Spleen (tissue), 11 donors: Measurements from ENCODE around the gene PROX1. TPM values are rescaled to one million over a fixed set of nuclear protein-coding genes. Genes with fewer than 3 reads are reported as not detected.

ENCODE experiments used
- DNase-seq: peaks from one replicate; pipeline ENCODE4 v3.0.0-alpha.2; 2020
- H3K27ac ChIP-seq, 8 donors: fragments of 200-600 bp; sonication (generic) in 7 of 8; 1 replicate in 4 of 8; 2 replicates in 4 of 8; pipeline versions ENCODE4 v1.5.0 to v1.8.0; 2016 to 2021; ENCODE audit warnings: inconsistent platforms in 4 of 8, mild to moderate bottlenecking in 4 of 8, moderate library complexity in 1 of 8
- H3K27me3 ChIP-seq, 7 donors: fragments of 200-600 bp; sonication (generic) in 6 of 7; replicated peaks in 1 of 7; 1 replicate in 4 of 7; 2 replicates in 3 of 7; pipeline versions ENCODE4 v1.5.0 to v1.8.0; 2016 to 2021; ENCODE audit warnings: inconsistent platforms in 3 of 7, mild to moderate bottlenecking in 1 of 7
- H3K36me3 ChIP-seq, 6 donors: fragments of 200-600 bp; sonication (generic) in 5 of 6; 1 replicate in 4 of 6; 2 replicates in 2 of 6; pipeline versions ENCODE4 v1.5.0 to v1.8.0; 2016 to 2021; ENCODE audit warnings: inconsistent platforms in 2 of 6
- H3K4me1 ChIP-seq, 6 donors: fragments of 200-600 bp; sonication (generic) in 5 of 6; 1 replicate in 3 of 6; 2 replicates in 3 of 6; pipeline versions ENCODE4 v1.5.0 to v1.8.0; 2016 to 2021; ENCODE audit warnings: inconsistent platforms in 3 of 6
- H3K4me3 ChIP-seq, 8 donors: fragments of 200-600 bp; sonication (generic) in 7 of 8; 1 replicate in 4 of 8; 2 replicates in 4 of 8; pipeline versions ENCODE4 v1.5.0 to v1.8.0; 2016 to 2021; ENCODE audit warnings: inconsistent platforms in 4 of 8, mild to moderate bottlenecking in 4 of 8, moderate library complexity in 2 of 8
- H3K9me3 ChIP-seq, 8 donors: fragments of 200-600 bp; sonication (generic) in 7 of 8; 1 replicate in 4 of 8; 2 replicates in 4 of 8; pipeline versions ENCODE4 v1.5.0 to v1.8.0; 2016 to 2021; ENCODE audit warnings: inconsistent platforms in 4 of 8
- CTCF ChIP-seq, 11 experiments: fragments of 200-600 bp in 7 of 11; fragments of 450-650 bp in 4 of 11; sonication (generic) in 4 of 11; IDR thresholded peaks in 8 of 11; conservative IDR thresholded peaks in 3 of 11; 1 replicate in 7 of 11; 2 replicates in 4 of 11; pipeline versions ENCODE4 v1.4.0 to v1.8.0; 2016 to 2021; ENCODE audit warnings: antibody characterized with exemption in 11 of 11, inconsistent platforms in 4 of 11, mild to moderate bottlenecking in 1 of 11
- POLR2A ChIP-seq, 3 donors: fragments of 450-650 bp; IDR thresholded peaks; one replicate each; pipeline ENCODE4 v1.5.1; 2017; ENCODE audit warnings: antibody characterized with exemption in 3 of 3, mild to moderate bottlenecking in 1 of 3
- POLR2AphosphoS5 ChIP-seq, 3 donors: sonication (generic); formaldehyde crosslinking; IDR thresholded peaks; one replicate each; pipeline ENCODE4 v1.5.1; 2017; ENCODE audit warnings: antibody characterized with exemption in 3 of 3
- WGBS, 5 donors: extraction: QIAGEN DNeasy Blood & Tissue Kit in 3 of 5; methylation state at CpG; one replicate each; pipeline versions ENCODE4 v1.1.5 to v1.1.7; 2013 to 2018; 5-methylcytosine and 5-hydroxymethylcytosine counted together
- intact Hi-C: fragments of 100-400 bp; cut with DNase I; formaldehyde crosslinking; loops from one replicate; pipeline ENCODE4 v1.15.0; 2023; ENCODE audit warnings: low total_unique reads
- polyA plus RNA-seq, 3 donors: library from polyadenylated mRNA; stranded (reverse); fragments of 200-250 nt; gene quantifications; one replicate each; pipeline ENCODE4 v1.2.1, GENCODE V29; 2013
- total RNA-seq, 7 donors: library from RNA; depleted of rRNA in 3 of 7; stranded (reverse); fragments of >200 nt in 3 of 7; fragmentation: NEBNext Ultra II Directional in 4 of 7; extraction: Animal tissue kit (Norgen Biotek cat#: 25700) in 4 of 7; gene quantifications; one replicate each; pipeline versions ENCODE4 v1.1.0 to v1.2.1, GENCODE V29; 2016 to 2021
- donor health status: healthy with polysubstance abuse.
- donor health status: DM: no; HTN: no; CAD: no; lungs with moderate emphysema.
- donor health status: DM: no; HTN: no; CAD: no.
- donor health status: Bipolar disorder and iron deficiency.
- donor health status: healthy.
- donor health status: DM: no; HTN: no; CAD: no.
- donor health status: DM: yes; HTN: yes; CAD: no.

PROX1 gene
- total and polyA plus RNA-seq, 10 donors = 0.70 to 114 (median 41.7) TPM

- intact Hi-C loops = no loop called here
- Histone ChIP-seq H3K27me3 (peaks cover 0 to 4% (median 0%) of the 10 kb centered on the region in 7 donors), H3K4me1 (no peaks in the 10 kb centered on the region), H3K36me3 (no peaks in the 10 kb centered on the region), H3K9me3 (no peaks in the 10 kb centered on the region), H3K4me3 (no peak overlapping the region), H3K27ac (no peak overlapping the region)
- WGBS, 5 donors = 86 to 94% (median 90%) methylated on average over 4 of the region's 4 CpGs
- no peak for TF ChIP-seq POLR2AphosphoS5 (IDR thresholded peaks at IDR 0.05)
- no peak for TF ChIP-seq POLR2A (IDR thresholded peaks at IDR 0.05)
- no peak for TF ChIP-seq CTCF (IDR thresholded peaks at IDR 0.05 in 8 of 11, conservative IDR thresholded peaks at IDR 0.05 in 3 of 11)
- DNase-seq = no peak
Measured at GRCh38 chr1:214004795-214005194, 17.0 kb downstream of the PROX1 start.

- Histone ChIP-seq H3K36me3 (peaks cover 0 to 5% (median 0%) of the 10 kb centered on the region in 6 donors), H3K9me3 (no peaks in the 10 kb centered on the region), H3K4me3 (no peak overlapping the region), H3K27me3 (peaks cover 0 to 4% (median 0%) of the 10 kb centered on the region in 7 donors), H3K27ac (no peak overlapping the region), H3K4me1 (no peaks in the 10 kb centered on the region)
- whole genome bisulfite sequencing, 5 donors = 77 to 89% (median 82%) methylated on average over 3 of the region's 3 CpGs
- no peak for DNase-seq
- intact Hi-C loops = no loop called here
- TF ChIP-seq POLR2A (IDR thresholded peaks at IDR 0.05) (no peak), CTCF (IDR thresholded peaks at IDR 0.05 in 8 of 11, conservative IDR thresholded peaks at IDR 0.05 in 3 of 11) (no peak), POLR2AphosphoS5 (IDR thresholded peaks at IDR 0.05) (no peak)
Measured at GRCh38 chr1:214005708-214006107, 17.9 kb downstream of the PROX1 start.

- no peak overlapping the region for H3K4me3 ChIP-seq
- H3K27me3 ChIP-seq = peaks cover 0 to 4% (median 0%) of the 10 kb centered on the region in 7 donors
- no peak overlapping the region for H3K27ac ChIP-seq
- TF ChIP-seq POLR2A (IDR thresholded peaks at IDR 0.05) = no peak
- no peak for TF ChIP-seq CTCF (IDR thresholded peaks at IDR 0.05 in 8 of 11, conservative IDR thresholded peaks at IDR 0.05 in 3 of 11)
- no peak for TF ChIP-seq POLR2AphosphoS5 (IDR thresholded peaks at IDR 0.05)
- no peaks in the 10 kb centered on the region for H3K4me1 ChIP-seq
- H3K9me3 ChIP-seq = no peaks in the 10 kb centered on the region
- intact Hi-C loops = no loop called here
- H3K36me3 ChIP-seq = peaks cover 0 to 13% (median 0%) of the 10 kb centered on the region in 6 donors
- no peak for DNase-seq
- WGBS, 5 donors = 74 to 86% (median 83%) methylated on average over 3 of the region's 3 CpGs
Measured at GRCh38 chr1:214006845-214007244, 19.1 kb downstream of the PROX1 start.

- peaks cover 0 to 21% (median 0%) of the 10 kb centered on the region in 6 donors for H3K36me3 ChIP-seq
- no peak overlapping the region for H3K4me3 ChIP-seq
- H3K4me1 ChIP-seq = peaks cover 0 to under 1% (median 0%) of the 10 kb centered on the region in 6 donors
- WGBS, 5 donors = 83 to 93% (median 85%) methylated on average over 3 of the region's 3 CpGs
- peaks cover 0 to 4% (median 0%) of the 10 kb centered on the region in 7 donors for H3K27me3 ChIP-seq
- H3K9me3 ChIP-seq = no peaks in the 10 kb centered on the region
- no peak overlapping the region for H3K27ac ChIP-seq
- intact Hi-C loops = no loop called here
- no peak for TF ChIP-seq POLR2A (IDR thresholded peaks at IDR 0.05)
- TF ChIP-seq CTCF (IDR thresholded peaks at IDR 0.05 in 8 of 11, conservative IDR thresholded peaks at IDR 0.05 in 3 of 11) = no peak
- no peak for TF ChIP-seq POLR2AphosphoS5 (IDR thresholded peaks at IDR 0.05)
- no peak for DNase-seq
Measured at GRCh38 chr1:214008347-214008746, 20.6 kb downstream of the PROX1 start.
